ENCODE data around the gene HAUS1.

- TF ChIP-seq CTCF (IDR thresholded peaks at IDR 0.05) (no peak), POLR2A (IDR thresholded peaks at IDR 0.05) (no peak)
These were observed 34.7 kb upstream of the HAUS1 start for GRCh38 chr18:46069524-46069923.
